OCI-LY1 (cell line): Measurements from ENCODE around the gene YLPM1.

Experiments used
- EZH2 ChIP-seq: fragments of 200-600 bp; sonication (generic), shearing (Covaris generic); IDR thresholded peaks from 2 replicates; pipeline ENCODE4 v1.8.0; 2017; ENCODE audit warnings: borderline replicate concordance, mixed run types, mild to moderate bottlenecking, antibody characterized with exemption, low read length, moderate library complexity, mixed read lengths
- TF ChIP-seq, protein P1 (sequence below): fragments of 200-600 bp; sonication (generic), shearing (Covaris generic); IDR thresholded peaks from 2 replicates; pipeline ENCODE4 v1.5.1; 2017; ENCODE audit warnings: mild to moderate bottlenecking, antibody characterized with exemption, low read length, moderate library complexity, mixed read lengths

- TF ChIP-seq, protein P1, sequence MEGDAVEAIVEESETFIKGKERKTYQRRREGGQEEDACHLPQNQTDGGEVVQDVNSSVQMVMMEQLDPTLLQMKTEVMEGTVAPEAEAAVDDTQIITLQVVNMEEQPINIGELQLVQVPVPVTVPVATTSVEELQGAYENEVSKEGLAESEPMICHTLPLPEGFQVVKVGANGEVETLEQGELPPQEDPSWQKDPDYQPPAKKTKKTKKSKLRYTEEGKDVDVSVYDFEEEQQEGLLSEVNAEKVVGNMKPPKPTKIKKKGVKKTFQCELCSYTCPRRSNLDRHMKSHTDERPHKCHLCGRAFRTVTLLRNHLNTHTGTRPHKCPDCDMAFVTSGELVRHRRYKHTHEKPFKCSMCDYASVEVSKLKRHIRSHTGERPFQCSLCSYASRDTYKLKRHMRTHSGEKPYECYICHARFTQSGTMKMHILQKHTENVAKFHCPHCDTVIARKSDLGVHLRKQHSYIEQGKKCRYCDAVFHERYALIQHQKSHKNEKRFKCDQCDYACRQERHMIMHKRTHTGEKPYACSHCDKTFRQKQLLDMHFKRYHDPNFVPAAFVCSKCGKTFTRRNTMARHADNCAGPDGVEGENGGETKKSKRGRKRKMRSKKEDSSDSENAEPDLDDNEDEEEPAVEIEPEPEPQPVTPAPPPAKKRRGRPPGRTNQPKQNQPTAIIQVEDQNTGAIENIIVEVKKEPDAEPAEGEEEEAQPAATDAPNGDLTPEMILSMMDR = peak; percentile 89
- no peak for TF ChIP-seq EZH2
Measured at GRCh38 chr14:74860899-74861733, 98.0 kb downstream of the YLPM1 start.
